Astrocyte of the cerebellum (primary cell): ENCODE results near the gene RCBTB1.

ENCODE experiments used
- DNase-seq: peaks from one replicate; pipeline ENCODE4 v3.0.0-alpha.2; 2011; ENCODE audit warnings: low read depth
- H3K4me3 ChIP-seq: 2 replicates; pipeline ENCODE4 v1.5.1; 2011; ENCODE audit warnings: mild to moderate bottlenecking, low read depth, low read length, moderate library complexity
- in situ Hi-C: cut with HindIII; loops from 2 replicates; pipeline ENCODE4 v1.10.0; 2017; ENCODE audit warnings: low sequenced_read_pairs
- TF ChIP-seq, protein P1 (sequence below): IDR thresholded peaks from 2 replicates; pipeline ENCODE4 v1.5.1; 2012; ENCODE audit warnings: low read length, low read depth, moderate library complexity, mild to moderate bottlenecking; ENCODE audit errors: missing control alignments

RCBTB1 gene

DNA sequence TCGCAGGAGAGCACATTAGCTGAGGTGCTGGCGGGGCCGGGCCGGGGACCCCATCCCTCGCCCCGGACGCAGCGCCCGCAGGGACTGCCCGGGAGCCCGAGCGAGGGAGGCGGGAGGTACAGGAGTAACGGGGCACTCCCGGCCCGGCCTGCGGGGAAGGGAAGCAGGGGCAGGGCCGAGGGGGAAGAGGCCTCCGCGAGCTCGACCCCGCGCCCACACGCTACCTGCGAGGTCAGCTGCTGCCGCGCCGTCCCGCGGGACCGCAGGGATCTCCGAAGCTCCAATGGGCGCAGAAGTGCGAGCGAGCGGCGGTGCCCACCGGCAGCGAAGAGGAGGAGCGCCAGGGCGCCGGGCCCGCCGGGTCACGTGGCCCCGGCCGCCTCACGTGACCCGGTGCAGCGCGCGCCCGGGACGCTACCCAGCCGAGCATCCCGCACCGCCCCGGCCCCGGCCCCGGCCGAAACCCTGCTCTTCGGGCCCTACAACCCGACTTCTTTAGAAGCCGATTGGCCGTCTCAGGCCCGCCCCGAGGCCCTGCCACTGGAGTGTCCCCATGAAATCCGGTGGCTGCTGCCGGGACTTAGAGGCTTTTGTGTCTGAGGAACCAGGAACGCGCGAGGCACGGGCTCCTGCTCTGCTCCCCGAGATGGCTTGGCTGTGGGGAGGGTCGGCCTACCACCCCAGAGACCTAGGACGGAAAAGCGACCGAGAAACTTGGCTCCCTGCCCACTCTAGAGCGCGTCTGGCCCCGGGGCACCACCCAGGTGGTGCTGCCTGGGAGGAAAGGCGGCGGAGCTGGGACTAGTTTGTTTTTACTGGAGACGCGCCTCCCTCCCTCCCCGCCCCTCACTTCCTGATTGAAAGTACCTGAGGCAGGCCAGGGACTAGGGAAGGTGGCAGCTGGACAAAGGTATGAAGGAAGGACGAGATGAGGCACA, at the start of gene RCBTB1:
Gene RCBTB1 (minus strand): TSS at position 339 of the 938 bp plus-strand sequence. CDS start 18,279 bp downstream, outside the sequence.
- TF ChIP-seq, protein P1, sequence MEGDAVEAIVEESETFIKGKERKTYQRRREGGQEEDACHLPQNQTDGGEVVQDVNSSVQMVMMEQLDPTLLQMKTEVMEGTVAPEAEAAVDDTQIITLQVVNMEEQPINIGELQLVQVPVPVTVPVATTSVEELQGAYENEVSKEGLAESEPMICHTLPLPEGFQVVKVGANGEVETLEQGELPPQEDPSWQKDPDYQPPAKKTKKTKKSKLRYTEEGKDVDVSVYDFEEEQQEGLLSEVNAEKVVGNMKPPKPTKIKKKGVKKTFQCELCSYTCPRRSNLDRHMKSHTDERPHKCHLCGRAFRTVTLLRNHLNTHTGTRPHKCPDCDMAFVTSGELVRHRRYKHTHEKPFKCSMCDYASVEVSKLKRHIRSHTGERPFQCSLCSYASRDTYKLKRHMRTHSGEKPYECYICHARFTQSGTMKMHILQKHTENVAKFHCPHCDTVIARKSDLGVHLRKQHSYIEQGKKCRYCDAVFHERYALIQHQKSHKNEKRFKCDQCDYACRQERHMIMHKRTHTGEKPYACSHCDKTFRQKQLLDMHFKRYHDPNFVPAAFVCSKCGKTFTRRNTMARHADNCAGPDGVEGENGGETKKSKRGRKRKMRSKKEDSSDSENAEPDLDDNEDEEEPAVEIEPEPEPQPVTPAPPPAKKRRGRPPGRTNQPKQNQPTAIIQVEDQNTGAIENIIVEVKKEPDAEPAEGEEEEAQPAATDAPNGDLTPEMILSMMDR = no peak
- peak within 1 kb of the TSS; percentile 86 for H3K4me3 ChIP-seq
- in situ Hi-C loops = no loop called here
- DNase-seq = no peak

- no peak for DNase-seq
- in situ Hi-C loops = no loop called here
- H3K4me3 ChIP-seq = no peak overlapping the region
- TF ChIP-seq, protein P1 = no peak
Observed at GRCh38 chr13:49633710-49634109, 48.4 kb upstream of the RCBTB1 start.

- in situ Hi-C loops = no loop called here
Observed at GRCh38 chr13:49632156-49632555, 46.8 kb upstream of the RCBTB1 start.

GRCh38 chr13:49630580-49630979, 45.2 kb upstream of the RCBTB1 start:
- TF ChIP-seq, protein P1 = no peak
- in situ Hi-C loops = no loop called here
- no peak overlapping the region for H3K4me3 ChIP-seq
- no peak for DNase-seq

More at GRCh38 chr13:49632156-49632555, 46.8 kb upstream of the RCBTB1 start:
- TF ChIP-seq, protein P1 = no peak
- DNase-seq = no peak
- H3K4me3 ChIP-seq = no peak overlapping the region

DNA sequence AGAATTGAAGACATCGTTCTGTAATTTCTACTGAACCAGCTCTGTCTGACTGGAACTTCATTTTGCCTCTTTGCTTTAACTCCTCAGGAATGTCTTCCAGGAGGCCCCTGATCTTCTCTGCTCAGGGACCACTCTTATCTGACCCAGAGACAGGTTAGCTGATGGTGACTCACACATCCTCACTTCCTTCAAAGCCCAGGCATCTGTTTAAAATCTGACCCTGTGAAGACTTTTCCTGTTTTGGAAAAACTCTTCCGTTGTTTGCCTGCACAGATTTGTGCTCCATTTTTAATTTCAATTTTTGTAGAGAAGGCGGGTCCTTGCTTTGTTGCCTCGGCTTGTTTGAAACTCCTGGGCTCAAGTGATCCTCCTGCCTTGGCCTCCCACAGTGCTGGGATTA, 44.6 kb upstream of the RCBTB1 start:
- no peak overlapping the region for H3K4me3 ChIP-seq
- in situ Hi-C loops = no loop called here
- DNase-seq = no peak
- TF ChIP-seq, protein P1 = no peak

DNA sequence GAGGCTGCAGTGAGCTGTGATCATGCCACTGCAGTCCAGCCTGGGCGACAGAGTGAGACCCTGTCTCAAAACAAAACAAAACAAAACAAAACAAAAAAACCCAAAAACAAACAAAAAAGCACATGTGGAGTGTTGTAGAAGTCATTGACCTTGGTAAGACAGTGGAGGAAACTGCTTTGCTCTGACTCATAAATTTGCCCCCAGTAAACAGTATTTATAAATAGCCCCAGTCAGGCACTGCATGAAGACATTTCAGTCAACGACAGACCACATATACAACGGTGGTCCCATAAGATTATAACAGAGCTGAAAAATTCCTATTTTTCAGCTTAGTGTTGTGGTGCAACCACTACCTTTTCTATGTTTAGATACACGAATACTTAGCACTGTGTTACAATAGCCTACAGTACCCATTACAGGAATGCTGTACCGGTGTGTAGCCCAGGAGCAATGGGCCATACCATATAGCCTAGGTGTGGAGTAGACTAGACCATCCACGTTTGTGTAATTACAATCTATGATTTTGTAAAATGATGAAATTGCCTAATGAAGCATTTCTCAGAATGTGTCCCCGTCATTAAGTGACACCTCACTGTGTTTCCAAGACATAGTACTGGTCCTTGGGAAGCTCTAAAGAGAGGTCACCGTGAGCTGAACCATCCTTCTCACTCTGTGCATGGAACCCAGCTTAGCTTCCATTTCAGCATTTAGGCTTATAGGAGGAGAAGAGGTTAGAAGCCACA, 44.0 kb upstream of the RCBTB1 start:
- no peak for DNase-seq
- H3K4me3 ChIP-seq = no peak overlapping the region
- TF ChIP-seq, protein P1 = no peak
- in situ Hi-C loops = no loop called here
